ENCODE results near the gene NT5DC1.
"Not testable (repeated sequence)": the region's sequence is repeated elsewhere in the genome, so short reads cannot be mapped to it uniquely, and the experiment has no call there.

Gene NT5DC1

GRCh38 chr6:116090251-116090650 lies 10.4 kb upstream of the NT5DC1 start:
- no peak for DNase-seq

- DNase-seq, result no peak
Measured at GRCh38 chr6:116094041-116094440, 6.6 kb upstream of the NT5DC1 start.

DNA sequence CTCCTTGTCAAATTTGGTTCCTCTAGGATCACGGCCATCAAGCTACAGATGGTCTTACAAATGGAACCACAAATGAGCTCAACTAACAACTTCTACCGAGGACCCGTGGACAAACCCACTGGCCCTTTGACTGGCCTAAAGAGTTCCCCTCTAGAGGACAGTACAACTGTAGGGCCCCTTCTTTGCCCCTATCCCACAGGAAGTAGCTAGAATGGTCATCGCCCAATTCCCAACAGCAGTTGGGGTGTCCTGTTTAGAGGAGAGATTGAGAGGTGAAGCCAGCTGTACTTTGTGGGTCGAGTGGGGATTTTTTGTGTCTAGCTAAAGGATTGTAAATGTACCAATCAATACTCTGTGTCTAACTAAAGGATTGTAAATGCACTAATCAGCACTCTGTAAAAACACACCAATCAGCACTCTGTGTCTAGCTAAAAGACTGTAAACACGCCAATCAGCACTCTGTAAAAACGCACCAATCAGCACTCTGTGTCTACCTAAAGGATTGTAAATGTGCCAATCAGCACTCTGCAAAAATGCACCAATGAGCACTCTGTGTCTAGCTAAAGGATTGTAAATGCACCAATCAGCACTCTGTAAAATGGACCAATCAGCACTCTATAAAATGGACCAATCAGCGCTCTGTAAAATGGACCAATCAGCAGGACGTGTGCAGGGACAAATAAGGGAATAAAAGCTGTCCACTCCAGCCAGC lies 4.4 kb upstream of the NT5DC1 start:
- not testable (repeated sequence) for DNase-seq

DNA sequence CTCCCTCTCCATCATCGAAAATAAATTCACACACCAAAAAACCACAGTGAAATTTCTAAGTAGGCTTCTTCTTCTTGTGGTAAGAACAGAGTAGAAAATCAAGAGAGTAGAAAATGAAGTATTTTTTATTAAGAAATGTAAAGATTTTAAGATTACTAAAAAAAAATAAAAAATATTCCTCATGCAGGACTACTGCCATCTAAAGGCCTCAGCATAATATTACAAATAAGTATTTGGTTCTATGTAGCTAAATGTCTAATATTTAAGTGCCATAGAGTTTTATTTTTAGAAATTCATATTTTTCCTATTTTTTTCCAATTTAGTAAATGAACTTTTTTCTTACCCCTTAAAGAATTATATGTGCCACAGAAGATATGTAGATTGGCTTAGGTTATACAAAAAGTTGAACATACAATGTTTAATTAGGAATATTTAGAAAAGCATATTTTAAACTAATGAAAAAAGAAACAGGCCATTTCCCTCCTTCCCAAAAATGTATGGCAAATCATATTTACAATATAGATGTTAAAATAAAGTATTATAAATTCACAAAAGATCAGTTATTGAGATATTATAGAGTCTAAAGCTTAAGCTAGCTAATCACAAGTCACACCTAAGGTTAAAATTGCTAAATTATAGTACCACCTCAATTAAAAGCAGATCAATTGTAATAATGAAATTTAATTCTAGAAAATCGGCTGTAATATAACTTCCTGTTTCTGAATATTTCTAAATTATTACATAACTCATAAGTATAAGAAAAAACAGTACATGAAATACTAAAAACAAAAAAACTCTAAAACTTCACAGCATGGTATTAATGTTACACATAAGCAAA lies 3.5 kb upstream of the NT5DC1 start:
- DNase-seq, result no peak

GRCh38 chr6:116099036-116099435 lies 1.6 kb upstream of the NT5DC1 start:
- DNase-seq, result no peak

DNA sequence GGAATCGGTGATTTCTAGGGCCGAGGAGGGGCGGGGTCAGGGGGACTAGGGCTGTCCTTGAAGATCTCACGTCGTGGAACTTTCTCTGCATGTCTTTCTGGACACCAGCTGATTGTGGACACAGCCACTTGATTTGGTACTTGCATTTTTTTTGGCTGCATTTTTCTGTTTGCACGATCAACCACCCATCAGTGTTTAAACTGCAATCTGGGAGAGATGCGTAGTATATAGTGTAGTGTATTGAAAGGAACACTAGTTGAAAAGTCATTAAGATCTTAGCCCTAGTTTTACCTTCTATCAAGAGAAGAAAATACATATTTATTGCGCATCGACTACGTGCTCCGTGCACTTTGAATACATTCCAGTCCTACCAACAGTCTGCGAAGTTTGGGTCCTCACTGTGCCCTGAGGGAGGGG lies 657 bp downstream of the NT5DC1 start:
- DNase-seq, result no peak

DNA sequence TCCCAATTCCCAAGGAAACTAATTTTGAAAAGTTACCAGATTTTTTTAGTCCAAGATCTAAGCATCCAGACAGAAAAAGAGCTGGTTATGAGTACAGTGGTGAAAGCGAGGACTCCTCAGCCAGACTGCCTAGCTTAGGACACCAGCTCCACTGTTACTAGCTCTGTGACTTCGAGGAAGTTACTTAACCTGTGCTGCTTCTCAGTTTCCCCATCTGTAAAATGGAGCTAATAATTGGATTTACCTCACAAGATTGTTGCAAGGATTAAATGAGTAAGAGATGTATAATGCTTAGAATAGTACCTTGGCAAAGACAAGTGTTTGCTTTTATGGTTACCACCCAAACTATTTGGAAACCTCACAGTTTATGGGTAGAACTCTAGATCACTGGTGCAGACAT lies 1.1 kb downstream of the NT5DC1 start:
- DNase-seq, result no peak

DNA sequence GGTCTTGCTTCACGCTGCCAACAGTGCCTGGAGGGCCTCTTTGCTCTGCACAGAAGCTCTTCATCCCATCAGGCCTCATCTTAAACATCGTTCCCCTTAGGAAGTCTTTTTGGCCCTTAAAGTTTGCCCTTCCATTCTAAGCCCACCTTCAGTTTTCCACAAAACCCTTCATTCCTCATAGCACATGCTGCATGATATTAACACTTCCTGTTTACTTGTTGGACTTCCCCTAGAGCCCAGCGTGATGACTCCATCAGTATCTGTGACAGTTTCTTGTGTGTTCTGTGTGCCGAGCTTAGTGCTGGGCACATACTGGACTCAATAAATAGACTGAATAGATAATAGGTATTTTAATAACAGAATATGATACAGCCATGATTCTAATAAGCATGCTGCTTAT lies 2.2 kb downstream of the NT5DC1 start:
- no peak for DNase-seq

DNA sequence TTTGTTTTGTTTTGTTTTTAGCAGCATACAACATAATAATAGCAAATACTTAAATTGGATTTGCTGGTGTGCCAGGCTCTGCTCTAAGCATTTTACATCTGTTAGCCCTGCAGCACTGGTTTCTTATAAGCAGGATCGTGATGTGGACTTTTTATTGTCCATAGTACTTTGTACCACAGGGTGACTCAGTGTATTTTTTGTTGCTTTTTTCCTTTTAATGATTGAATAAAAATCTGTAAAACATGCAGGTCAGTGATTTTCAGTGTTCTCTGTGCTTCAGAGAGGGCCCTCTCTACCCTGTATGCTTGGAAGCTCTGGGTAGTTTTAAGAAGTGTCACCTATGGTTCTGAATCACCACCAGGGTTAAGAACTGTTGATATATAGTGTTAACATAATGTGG lies 4.0 kb downstream of the NT5DC1 start:
- DNase-seq, result no peak

GRCh38 chr6:116105247-116105646 lies 4.6 kb downstream of the NT5DC1 start:
- DNase-seq, result no peak

GRCh38 chr6:116106146-116106545 lies 5.5 kb downstream of the NT5DC1 start:
- peak; percentile 15 for DNase-seq

GRCh38 chr6:116108836-116109235 lies 8.2 kb downstream of the NT5DC1 start:
- no peak for DNase-seq

GRCh38 chr6:116111552-116112528 lies 11.2 kb downstream of the NT5DC1 start:
- peak; percentile 25 for DNase-seq

GRCh38 chr6:116113386-116113785 lies 12.7 kb downstream of the NT5DC1 start:
- DNase-seq, result no peak

- DNase-seq, result peak; percentile 26
Measured at GRCh38 chr6:116115781-116116180, 15.1 kb downstream of the NT5DC1 start.

GRCh38 chr6:116118608-116119007 lies 18.0 kb downstream of the NT5DC1 start:
- peak; percentile 67 for DNase-seq

GRCh38 chr6:116120430-116120829 lies 19.8 kb downstream of the NT5DC1 start:
- no peak for DNase-seq

DNA sequence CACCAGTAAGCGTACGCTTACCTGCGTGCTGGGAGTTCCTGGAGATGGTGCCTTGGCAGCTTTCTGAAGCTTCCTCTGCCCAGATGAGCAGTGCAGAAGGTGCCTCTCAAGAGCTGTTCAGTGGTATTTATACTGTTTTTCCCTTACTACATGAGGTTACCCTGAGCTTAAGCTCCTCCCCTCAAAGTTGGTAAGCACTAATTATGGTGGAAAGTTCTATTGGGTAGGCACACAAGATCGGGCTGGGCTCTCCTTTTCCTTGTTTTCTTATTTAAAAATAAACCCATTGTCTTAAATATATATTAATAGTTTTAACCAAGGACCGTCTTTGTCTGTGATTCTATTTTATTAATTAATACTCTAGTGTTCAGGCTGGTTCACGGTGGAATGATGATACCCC lies 25.4 kb downstream of the NT5DC1 start, which contains the start of gene COL10A1:
Gene COL10A1, minus strand, starts transcription at position 101 of the 400 bp plus-strand sequence. CDS start 640 bp downstream, outside the sequence.
- no peak for DNase-seq

GRCh38 chr6:116127771-116128493 lies 27.3 kb downstream of the NT5DC1 start:
- no peak for DNase-seq

GRCh38 chr6:116133453-116133852 lies 32.8 kb downstream of the NT5DC1 start:
- no peak for DNase-seq

DNA sequence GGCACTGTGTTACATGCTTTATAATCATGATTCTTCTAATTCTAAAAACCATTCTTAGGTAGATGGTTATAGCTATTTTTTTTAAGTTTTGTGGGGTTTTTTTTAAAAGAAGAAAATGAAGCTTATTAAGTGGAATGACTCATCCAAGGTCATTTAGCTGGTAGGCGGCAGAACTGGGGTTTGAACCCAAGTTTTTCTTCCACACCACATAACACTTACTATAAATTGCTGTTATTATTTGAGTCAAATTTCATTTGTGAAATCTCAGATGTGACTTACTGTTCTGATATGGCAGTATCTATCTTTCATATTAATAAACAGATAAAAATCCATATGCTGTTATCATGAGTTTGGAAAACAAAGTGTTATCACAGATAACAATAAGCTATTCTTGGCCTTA lies 35.7 kb downstream of the NT5DC1 start:
- DNase-seq, result no peak

DNA sequence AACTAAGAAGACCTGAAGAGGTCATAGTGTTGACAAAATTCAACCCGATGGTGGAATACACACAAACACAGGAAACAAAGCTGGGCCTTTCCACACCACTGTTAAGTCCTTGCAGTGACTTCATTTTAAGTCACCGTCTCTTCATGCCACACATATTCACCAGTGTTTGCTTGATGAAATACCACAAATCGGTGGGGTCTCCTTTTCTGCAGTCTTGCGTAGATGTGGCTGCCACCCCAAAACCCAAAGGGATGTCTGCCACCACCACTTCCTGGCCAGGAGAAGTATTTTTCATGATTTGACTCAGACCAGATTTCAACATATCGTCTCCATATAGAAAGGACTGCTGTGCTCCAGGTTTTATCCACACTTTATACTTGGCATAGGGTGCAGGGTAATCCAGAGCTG lies 36.3 kb downstream of the NT5DC1 start:
- no peak for DNase-seq
